Activated naive CD8-positive, alpha-beta T cell treated with anti-CD3 and anti-CD28 coated beads, Interleukin-2, amount 10 ng/mL, durations not matched to agents 7 days and 5 days (primary cell): ENCODE measurements around the gene NR2F1. TPM values are rescaled to one million over a fixed set of nuclear protein-coding genes. Genes with fewer than 3 reads are reported as not detected.

Experiments used
- ATAC-seq: fragments of 150-1000 bp; cut with Tn5 transposase; one replicate; pipeline ENCODE4 v1.10.0; 2021; ENCODE audit warnings: low read depth, moderate library complexity
- POLR2A ChIA-PET: fragments of 350-600 bp; sonication (Branson Sonifier 250); formaldehyde crosslinking; loops from one replicate; lab custom pipeline; 2021; ENCODE audit warnings: antibody characterized with exemption; lab: Charles Lee
- DNase-seq: peaks from one replicate; pipeline ENCODE4 v3.0.0; 2021
- H3K27ac Mint-ChIP-seq: one replicate; pipeline ENCODE4 v1.8.0; 2022; ENCODE audit warnings: mild to moderate bottlenecking, mixed read lengths
- H3K27me3 Mint-ChIP-seq: one replicate; pipeline ENCODE4 v1.8.0; 2022; ENCODE audit warnings: mild to moderate bottlenecking, moderate library complexity, mixed read lengths
- H3K36me3 Mint-ChIP-seq: one replicate; pipeline ENCODE4 v1.8.0; 2021; ENCODE audit warnings: mild to moderate bottlenecking, mixed read lengths
- H3K4me1 Mint-ChIP-seq: one replicate; pipeline ENCODE4 v1.8.0; 2021; ENCODE audit warnings: mixed read lengths
- H3K4me3 Mint-ChIP-seq: one replicate; pipeline ENCODE4 v1.8.0; 2022; ENCODE audit warnings: mild to moderate bottlenecking, moderate library complexity, mixed read lengths
- H3K9me3 Mint-ChIP-seq: one replicate; pipeline ENCODE4 v1.8.0; 2021; ENCODE audit warnings: mixed read lengths
- total RNA-seq, 2 experiments: library from RNA; stranded (reverse); gene quantifications; one replicate each; pipeline ENCODE4 v1.2.3, GENCODE V29; 2021

The NR2F1 gene
- total RNA-seq, 2 experiments from 2014 or later, result not detected

GRCh38 chr5:93637697-93638096 lies 54.7 kb downstream of the NR2F1 start:
- H3K36me3 Mint-ChIP-seq, result no peaks in the 10 kb centered on the region
- DNase-seq (no peak), ATAC-seq (no peak)
- no peaks in the 10 kb centered on the region for H3K27me3 Mint-ChIP-seq
- no peak overlapping the region for H3K4me3 Mint-ChIP-seq
- no peak overlapping the region for H3K27ac Mint-ChIP-seq
- H3K9me3 Mint-ChIP-seq, result no peaks in the 10 kb centered on the region
- peaks cover 5% of the 10 kb centered on the region for H3K4me1 Mint-ChIP-seq
- POLR2A ChIA-PET, result no interaction called here

GRCh38 chr5:93642526-93642925 lies 59.5 kb downstream of the NR2F1 start:
- no peak for DNase-seq
- Mint-ChIP-seq H3K4me1 (no peaks in the 10 kb centered on the region), H3K27ac (no peak overlapping the region), H3K9me3 (no peaks in the 10 kb centered on the region), H3K36me3 (no peaks in the 10 kb centered on the region), H3K27me3 (no peaks in the 10 kb centered on the region), H3K4me3 (no peak overlapping the region)
- ATAC-seq, result no peak
- POLR2A ChIA-PET, result no interaction called here

Other genes starting within 250 kb of the NR2F1 start
- gene NR2F1-AS1, start 2.0 kb upstream of the NR2F1 start, total RNA-seq, result not detected
- 1 to 10 TPM; 1.3 to 1.4 TPM for gene POU5F2, start 158.4 kb downstream of the NR2F1 start, total RNA-seq